Stimulated activated CD8-positive, alpha-beta memory T cell treated with anti-CD3 and anti-CD28 coated beads, Interleukin-12 subunit alpha, Interleukin-12 subunit beta, amount 100 ng/mL, for 4 hours (primary cell): Measurements from ENCODE around the gene TSLP.

Experiments used
- DNase-seq: peaks from one replicate; pipeline ENCODE4 v3.0.0-alpha.2; 2020; ENCODE audit warnings: low read depth

Gene TSLP

GRCh38 chr5:111099058-111099778 lies 27.7 kb downstream of the TSLP start:
- no peak for DNase-seq

DNA sequence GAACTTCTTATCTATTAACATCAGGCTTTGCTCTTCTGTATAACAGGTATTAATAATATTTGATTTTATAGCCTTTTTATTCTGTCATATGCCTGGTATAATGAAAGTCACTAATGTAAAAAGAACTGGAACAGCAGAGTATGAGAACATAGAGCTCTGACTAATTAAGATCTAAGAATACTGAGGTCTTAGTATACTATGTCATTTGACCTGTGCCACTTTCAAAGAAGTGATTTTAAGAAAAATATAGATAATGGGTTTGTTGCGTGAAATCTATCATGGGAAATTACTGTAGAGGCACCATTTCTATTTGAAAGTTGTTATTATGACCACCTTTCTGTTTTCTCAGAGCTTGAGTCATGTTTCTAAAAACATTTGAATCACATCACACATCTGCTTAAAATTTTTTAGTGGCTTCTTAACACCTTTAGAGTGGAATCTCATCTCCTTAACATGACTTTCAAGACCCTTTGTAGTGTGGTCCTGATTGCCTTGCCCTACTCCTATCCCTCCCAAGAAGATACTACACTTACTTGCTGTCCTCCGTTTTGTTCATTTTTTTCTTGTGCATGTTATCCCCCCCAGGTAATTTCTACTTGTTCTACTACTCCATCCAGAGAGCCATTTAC lies 34.9 kb downstream of the TSLP start:
- DNase-seq: no peak

GRCh38 chr5:111107371-111107770 lies 35.9 kb downstream of the TSLP start:
- no peak for DNase-seq

- DNase-seq: no peak
Observed at GRCh38 chr5:111111956-111112355, 40.4 kb downstream of the TSLP start.

GRCh38 chr5:111113678-111114077 lies 42.2 kb downstream of the TSLP start:
- DNase-seq: no peak

GRCh38 chr5:111115229-111115628 lies 43.7 kb downstream of the TSLP start:
- DNase-seq: no peak

DNA sequence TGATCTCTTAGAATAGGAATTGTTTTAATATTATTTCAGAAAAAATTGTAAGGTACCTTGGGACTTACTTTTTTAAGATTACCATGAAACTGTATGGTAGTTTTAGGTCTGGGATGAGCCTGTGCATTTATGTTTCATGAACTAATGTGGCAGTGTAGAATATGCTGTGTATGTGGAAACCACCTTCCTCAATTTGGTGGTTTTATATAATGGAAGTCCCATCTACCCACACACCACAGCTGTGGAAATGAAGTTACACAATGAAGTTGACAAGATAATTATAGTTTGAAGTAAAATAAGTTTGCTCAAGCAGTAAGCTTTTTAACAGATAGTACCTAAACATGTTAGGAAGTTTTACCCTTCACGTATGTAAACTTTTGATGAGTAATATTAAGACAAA lies 45.0 kb downstream of the TSLP start:
- DNase-seq: no peak

- DNase-seq: no peak
Observed at GRCh38 chr5:111117136-111117535, 45.6 kb downstream of the TSLP start.

DNA sequence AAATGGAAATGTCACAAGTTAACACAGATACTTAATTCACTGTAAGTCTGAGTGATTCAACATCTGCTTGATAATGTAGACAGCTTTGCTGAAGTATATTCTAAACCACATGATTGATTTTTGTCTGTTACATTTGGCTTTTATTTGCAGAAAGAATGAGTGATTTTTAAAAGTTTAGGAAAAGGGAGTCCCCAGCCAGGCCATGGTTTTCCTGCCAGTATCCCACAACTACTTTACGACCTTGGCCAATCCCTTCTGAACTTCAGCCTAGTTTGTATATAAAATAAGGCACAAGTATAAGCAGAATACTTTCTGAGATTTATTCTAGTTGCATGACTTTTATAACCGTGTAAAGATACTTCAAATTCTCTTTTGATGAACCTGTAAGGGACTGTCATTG lies 47.7 kb downstream of the TSLP start:
- no peak for DNase-seq

GRCh38 chr5:111119856-111120255 lies 48.3 kb downstream of the TSLP start:
- DNase-seq: no peak

DNA sequence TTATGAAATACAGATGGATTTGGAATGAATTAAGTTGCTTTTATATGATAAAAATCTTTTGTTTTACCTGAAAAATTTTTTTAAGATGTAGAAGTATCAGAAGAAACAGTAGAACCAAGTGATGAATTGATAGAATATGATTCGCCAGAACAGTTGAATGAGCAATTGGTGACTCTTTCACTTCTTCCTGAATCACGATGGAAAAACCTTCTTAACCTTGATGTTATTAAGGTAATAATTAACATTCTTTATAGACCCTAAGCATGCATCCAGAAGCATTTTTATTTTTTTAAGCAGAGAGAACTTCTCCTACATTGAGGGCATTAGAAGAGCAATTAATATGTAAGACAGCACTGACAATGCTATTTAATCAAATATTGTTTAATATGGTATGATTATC lies 49.4 kb downstream of the TSLP start:
- no peak for DNase-seq

GRCh38 chr5:111121926-111122325 lies 50.4 kb downstream of the TSLP start:
- DNase-seq: no peak

DNA sequence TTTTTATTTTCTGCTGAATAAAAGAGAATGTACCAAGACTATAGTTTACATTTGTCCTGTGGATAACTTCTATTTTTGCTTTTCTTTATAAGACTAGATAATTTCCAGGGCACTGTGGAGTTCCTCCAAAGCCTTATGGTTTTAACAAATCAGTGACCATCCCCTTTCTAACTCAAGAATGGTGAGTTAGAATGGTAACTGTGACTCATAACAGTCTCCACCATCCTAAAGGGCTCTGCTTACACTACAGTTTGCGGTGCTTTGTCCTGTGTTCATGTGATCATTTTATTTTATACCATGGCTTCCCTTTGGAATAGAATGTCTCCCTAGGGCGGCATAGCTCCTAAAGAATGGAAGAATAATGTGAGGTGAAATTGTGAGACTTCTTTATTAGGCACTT lies 50.9 kb downstream of the TSLP start:
- no peak for DNase-seq

- DNase-seq: no peak
Observed at GRCh38 chr5:111124793-111125192, 53.3 kb downstream of the TSLP start.

DNA sequence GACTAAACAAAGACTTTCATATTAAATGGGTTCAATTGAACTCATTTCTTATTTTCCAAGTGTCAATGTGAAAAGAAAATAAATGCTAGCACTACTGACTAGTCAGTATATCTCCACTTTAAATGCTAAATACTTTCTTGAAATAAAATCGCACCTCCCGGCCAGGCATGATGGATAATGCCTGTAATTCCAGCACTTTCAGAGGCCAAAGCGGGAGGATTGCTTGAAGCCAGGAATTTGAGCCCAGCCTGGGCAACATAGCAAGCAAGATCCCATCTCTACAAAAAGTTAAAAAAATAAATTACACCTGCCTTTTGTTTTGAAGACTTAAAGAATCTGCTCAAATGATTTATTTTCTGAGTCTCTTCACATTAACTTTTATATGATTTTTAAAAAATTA lies 55.4 kb downstream of the TSLP start:
- DNase-seq: no peak
